Prostate gland (tissue), 2 donors: ENCODE results near the gene DGKG. TPM values are rescaled to one million over a fixed set of nuclear protein-coding genes. Genes with fewer than 3 reads are reported as not detected.

ENCODE experiments used
- DNase-seq: peaks from one replicate; pipeline ENCODE4 v3.0.0-alpha.2; 2019; ENCODE audit warnings: low spot score
- H3K27ac ChIP-seq, 2 donors: fragments of 200-600 bp; sonication (generic); 2 replicates each; pipeline ENCODE4 v1.5.1; 2017 to 2019
- H3K27me3 ChIP-seq: fragments of 200-600 bp; sonication (generic); replicated peaks from 2 replicates; pipeline ENCODE4 v1.5.1; 2019; ENCODE audit not compliant: insufficient read depth
- H3K36me3 ChIP-seq, 2 donors: fragments of 200-600 bp; sonication (generic); 1 replicate in 1 of 2; 2 replicates in 1 of 2; pipeline versions ENCODE4 v1.5.1 to v1.8.1; 2017 to 2019
- H3K4me1 ChIP-seq: fragments of 200-600 bp; sonication (generic); replicated peaks from 2 replicates; pipeline ENCODE4 v1.5.1; 2019
- H3K4me3 ChIP-seq, 2 donors: fragments of 200-600 bp; sonication (generic); 2 replicates each; pipeline ENCODE4 v1.5.1; 2017 to 2019
- H3K9me3 ChIP-seq: fragments of 200-600 bp; sonication (generic); 2 replicates; pipeline ENCODE4 v1.5.1; 2017
- CTCF ChIP-seq, 4 experiments: fragments of 200-600 bp in 2 of 4; fragments of 450-650 bp in 2 of 4; sonication (generic) in 2 of 4; IDR thresholded peaks; 1 replicate in 3 of 4; 2 replicates in 1 of 4; pipeline ENCODE4 v1.5.1; 2016 to 2019; ENCODE audit warnings: antibody characterized with exemption in 4 of 4, mild to moderate bottlenecking in 2 of 4, moderate library complexity in 2 of 4
- POLR2A ChIP-seq: fragments of 450-650 bp; IDR thresholded peaks from one replicate; pipeline ENCODE4 v1.6.1; 2016; ENCODE audit warnings: antibody characterized with exemption, mild to moderate bottlenecking
- POLR2AphosphoS5 ChIP-seq: sonication (generic); formaldehyde crosslinking; IDR thresholded peaks from one replicate; pipeline ENCODE4 v1.6.1; 2017; ENCODE audit warnings: antibody characterized with exemption
- WGBS: methylation state at CpG from one replicate; pipeline ENCODE4 v1.1.5; 2018; 5-methylcytosine and 5-hydroxymethylcytosine counted together
- intact Hi-C: fragments of 100-400 bp; cut with DNase I; formaldehyde crosslinking; loops from one replicate; pipeline ENCODE4 v1.14.2; 2022
- total RNA-seq, 2 donors: library from RNA; depleted of rRNA; stranded (reverse); fragments of >200 nt; gene quantifications; one replicate each; pipeline ENCODE4 v1.1.0, GENCODE V29; 2016

DGKG gene
- total RNA-seq, 2 donors from 2014 or later = 1.2 to 2.2 TPM

- WGBS = 57% methylated on average over 12 of the region's 12 CpGs
- no peak overlapping the region for H3K4me3 ChIP-seq
- TF ChIP-seq CTCF (IDR thresholded peaks at IDR 0.05) (no peak), POLR2A (no peak)
- no peak for DNase-seq
- H3K9me3 ChIP-seq = no peaks in the 10 kb centered on the region
- intact Hi-C loops = no loop called here
- no peaks in the 10 kb centered on the region for H3K4me1 ChIP-seq
- H3K36me3 ChIP-seq = no peaks in the 10 kb centered on the region
- peaks cover 1% of the 10 kb centered on the region for H3K27me3 ChIP-seq
- no peak overlapping the region for H3K27ac ChIP-seq
These were observed 250.8 kb downstream of the DGKG start for GRCh38 chr3:186110975-186111974.

- H3K4me1 ChIP-seq = no peaks in the 10 kb centered on the region
- peak overlapping the region; percentile 37 to 58 for H3K4me3 ChIP-seq
- H3K9me3 ChIP-seq = no peaks in the 10 kb centered on the region
- TF ChIP-seq POLR2AphosphoS5 = no peak
- TF ChIP-seq CTCF (IDR thresholded peaks at IDR 0.05) = no peak
- no peak for TF ChIP-seq POLR2A
- peak overlapping the region; percentile 62 to 81 for H3K27ac ChIP-seq
- intact Hi-C loops = loop anchor here (5.0 kb wide), 2 partner anchors 107 to 173 kb away; partner anchors contain the start of gene TRA2B
- H3K36me3 ChIP-seq = no peaks in the 10 kb centered on the region
- WGBS = 9% methylated on average over 35 of the region's 35 CpGs
- no peaks in the 10 kb centered on the region for H3K27me3 ChIP-seq
- no peak for DNase-seq
These were observed 251.9 kb downstream of the DGKG start for GRCh38 chr3:186109897-186110803.

- Histone ChIP-seq H3K4me3 (peak within 1 kb of the TSS; percentile 46 to 58), H3K27me3 (no peaks in the 10 kb centered on the region), H3K9me3 (no peaks in the 10 kb centered on the region), H3K27ac (peak within 1 kb of the TSS; percentile 72 to 82), H3K36me3 (no peaks in the 10 kb centered on the region), H3K4me1 (no peaks in the 10 kb centered on the region)
- 0% methylated on average over 46 of the region's 63 CpGs for WGBS
- TF ChIP-seq POLR2A (peak; percentile 64), CTCF (IDR thresholded peaks at IDR 0.05) (peak in 1 of 4 experiments; percentile 8), POLR2AphosphoS5 (peak; percentile 92)
- intact Hi-C loops = loop anchor here (5.0 kb wide), 2 partner anchors 108 to 172 kb away; partner anchors contain the start of gene TRA2B
- DNase-seq = peak; percentile 99
These were observed 252.8 kb downstream of the DGKG start, which contains the start of gene ETV5 for GRCh38 chr3:186108941-186109865. TSS of gene ETV5 (minus strand) at chr3:186109089. CDS start at chr3:186105868, 3,221 bp downstream.
